Chondrocyte (in vitro differentiated cells): ENCODE data around the gene PRXL2B. TPM values are rescaled to one million over a fixed set of nuclear protein-coding genes. Genes with fewer than 3 reads are reported as not detected.
A peak's percentile ranks its signal among the peaks of the same experiment; 100 is the strongest.

Source experiments
- DNase-seq: peaks from one replicate; pipeline ENCODE4 v3.0.0; 2021; ENCODE audit warnings: mixed read lengths, low spot score
- H3K27ac Mint-ChIP-seq: one replicate; pipeline ENCODE4 v1.8.0; 2021; ENCODE audit warnings: mild to moderate bottlenecking, moderate library complexity, mixed read lengths; ENCODE audit not compliant: unreplicated experiment
- H3K27me3 Mint-ChIP-seq: 2 replicates; pipeline ENCODE4 v1.8.0; 2021; ENCODE audit warnings: low read depth, mixed read lengths
- H3K36me3 Mint-ChIP-seq: 2 replicates; pipeline ENCODE4 v1.8.0; 2021; ENCODE audit warnings: low read depth, mixed read lengths
- H3K4me1 Mint-ChIP-seq: 2 replicates; pipeline ENCODE4 v1.8.0; 2021; ENCODE audit warnings: low read depth, mild to moderate bottlenecking, mixed read lengths
- H3K4me3 Mint-ChIP-seq: one replicate; pipeline ENCODE4 v1.8.0; 2021; ENCODE audit warnings: mild to moderate bottlenecking, moderate library complexity, mixed read lengths; ENCODE audit not compliant: unreplicated experiment
- H3K9me3 Mint-ChIP-seq: 2 replicates; pipeline ENCODE4 v1.8.0; 2021; ENCODE audit warnings: low read depth, mixed read lengths
- CTCF ChIP-seq: fragments of 200-600 bp; sonication (generic); IDR thresholded peaks from 2 replicates; pipeline ENCODE4 v1.5.0; 2021; ENCODE audit warnings: antibody characterized with exemption, mild to moderate bottlenecking, moderate library complexity
- total RNA-seq: library from RNA; stranded (reverse); gene quantifications from 3 replicates; pipeline ENCODE4 v1.2.1, GENCODE V29; 2021

PRXL2B gene
- total RNA-seq, 1 donor from 2014 or later: 25.6 TPM

GRCh38 chr1:2611031-2611501 lies 24.5 kb downstream of the PRXL2B start:
- no peak overlapping the region for H3K27ac Mint-ChIP-seq
- H3K27me3 Mint-ChIP-seq: peaks cover 2% of the 10 kb centered on the region
- no peak overlapping the region for H3K4me3 Mint-ChIP-seq
- peaks cover 7% of the 10 kb centered on the region for H3K4me1 Mint-ChIP-seq
- H3K9me3 Mint-ChIP-seq: peaks cover 20% of the 10 kb centered on the region
- DNase-seq: peak; percentile 92
- no peak for TF ChIP-seq CTCF
- peaks cover 2% of the 10 kb centered on the region for H3K36me3 Mint-ChIP-seq

- no peak for DNase-seq
- TF ChIP-seq CTCF: no peak
- Mint-ChIP-seq H3K4me3 (no peak overlapping the region), H3K27ac (no peak overlapping the region), H3K4me1 (peaks cover 7% of the 10 kb centered on the region), H3K36me3 (peaks cover 2% of the 10 kb centered on the region), H3K9me3 (peaks cover 24% of the 10 kb centered on the region), H3K27me3 (peaks cover 6% of the 10 kb centered on the region)
These were observed 25.3 kb downstream of the PRXL2B start for GRCh38 chr1:2611621-2612437.

GRCh38 chr1:2612591-2613365 lies 26.2 kb downstream of the PRXL2B start:
- DNase-seq: no peak
- Mint-ChIP-seq H3K4me1 (peaks cover 10% of the 10 kb centered on the region), H3K4me3 (no peak overlapping the region), H3K27me3 (peaks cover 6% of the 10 kb centered on the region), H3K36me3 (peaks cover 2% of the 10 kb centered on the region), H3K27ac (no peak overlapping the region), H3K9me3 (peaks cover 24% of the 10 kb centered on the region)
- no peak for TF ChIP-seq CTCF

GRCh38 chr1:2614145-2614544 lies 27.6 kb downstream of the PRXL2B start:
- Mint-ChIP-seq H3K4me3 (no peak overlapping the region), H3K27ac (no peak overlapping the region), H3K27me3 (peaks cover 10% of the 10 kb centered on the region), H3K4me1 (peaks cover 15% of the 10 kb centered on the region), H3K9me3 (peaks cover 24% of the 10 kb centered on the region), H3K36me3 (peaks cover 2% of the 10 kb centered on the region)
- DNase-seq: no peak
- no peak for TF ChIP-seq CTCF

GRCh38 chr1:2617971-2618470 lies 31.4 kb downstream of the PRXL2B start:
- Mint-ChIP-seq H3K9me3 (peaks cover 29% of the 10 kb centered on the region), H3K36me3 (peaks cover 4% of the 10 kb centered on the region), H3K4me3 (no peak overlapping the region), H3K27ac (no peak overlapping the region), H3K27me3 (peaks cover 28% of the 10 kb centered on the region), H3K4me1 (peaks cover 8% of the 10 kb centered on the region)
- no peak for TF ChIP-seq CTCF
- no peak for DNase-seq
